ENCODE data around the gene ATP10A.
"Not testable (repeated sequence)": the region's sequence is repeated elsewhere in the genome, so short reads cannot be mapped to it uniquely, and the experiment has no call there.

DNA sequence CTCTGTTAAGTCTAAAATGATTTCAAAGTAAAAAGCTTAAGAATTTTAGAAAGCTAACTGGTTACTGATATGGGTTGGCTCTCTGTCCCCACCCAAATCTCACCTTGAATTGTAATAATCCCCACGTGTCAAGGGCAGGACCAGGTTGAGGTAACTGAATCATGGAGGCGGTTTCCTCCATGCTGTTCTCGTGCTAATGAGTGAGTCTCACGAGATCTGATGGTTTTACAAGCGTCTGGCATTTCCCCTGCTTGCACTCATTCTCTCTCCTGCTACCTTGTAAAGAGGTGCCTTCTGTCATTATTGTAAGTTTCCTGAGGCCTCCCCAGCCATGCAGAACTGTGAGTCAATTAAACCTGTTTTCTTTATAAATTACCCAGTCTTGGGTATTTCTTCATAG is 7.1 kb downstream of the ATP10A start:
- TF ChIP-seq, protein P1, sequence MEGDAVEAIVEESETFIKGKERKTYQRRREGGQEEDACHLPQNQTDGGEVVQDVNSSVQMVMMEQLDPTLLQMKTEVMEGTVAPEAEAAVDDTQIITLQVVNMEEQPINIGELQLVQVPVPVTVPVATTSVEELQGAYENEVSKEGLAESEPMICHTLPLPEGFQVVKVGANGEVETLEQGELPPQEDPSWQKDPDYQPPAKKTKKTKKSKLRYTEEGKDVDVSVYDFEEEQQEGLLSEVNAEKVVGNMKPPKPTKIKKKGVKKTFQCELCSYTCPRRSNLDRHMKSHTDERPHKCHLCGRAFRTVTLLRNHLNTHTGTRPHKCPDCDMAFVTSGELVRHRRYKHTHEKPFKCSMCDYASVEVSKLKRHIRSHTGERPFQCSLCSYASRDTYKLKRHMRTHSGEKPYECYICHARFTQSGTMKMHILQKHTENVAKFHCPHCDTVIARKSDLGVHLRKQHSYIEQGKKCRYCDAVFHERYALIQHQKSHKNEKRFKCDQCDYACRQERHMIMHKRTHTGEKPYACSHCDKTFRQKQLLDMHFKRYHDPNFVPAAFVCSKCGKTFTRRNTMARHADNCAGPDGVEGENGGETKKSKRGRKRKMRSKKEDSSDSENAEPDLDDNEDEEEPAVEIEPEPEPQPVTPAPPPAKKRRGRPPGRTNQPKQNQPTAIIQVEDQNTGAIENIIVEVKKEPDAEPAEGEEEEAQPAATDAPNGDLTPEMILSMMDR (IDR thresholded peaks at IDR 0.05), result not testable (repeated sequence)
- not testable (repeated sequence) for TF ChIP-seq POLR2AphosphoS5, POLR2A (IDR thresholded peaks at IDR 0.05)
